ENCODE data around the gene GALNT2. TPM values are rescaled to one million over a fixed set of nuclear protein-coding genes. Genes with fewer than 3 reads are reported as not detected.

The GALNT2 gene
- total and polyA plus RNA-seq, 10 of the 15 experiments (the other 5 are each of a cell fraction or from before 2014, with no cell fraction given), result 0.52 to 27.7 (median 16.3) TPM

DNA sequence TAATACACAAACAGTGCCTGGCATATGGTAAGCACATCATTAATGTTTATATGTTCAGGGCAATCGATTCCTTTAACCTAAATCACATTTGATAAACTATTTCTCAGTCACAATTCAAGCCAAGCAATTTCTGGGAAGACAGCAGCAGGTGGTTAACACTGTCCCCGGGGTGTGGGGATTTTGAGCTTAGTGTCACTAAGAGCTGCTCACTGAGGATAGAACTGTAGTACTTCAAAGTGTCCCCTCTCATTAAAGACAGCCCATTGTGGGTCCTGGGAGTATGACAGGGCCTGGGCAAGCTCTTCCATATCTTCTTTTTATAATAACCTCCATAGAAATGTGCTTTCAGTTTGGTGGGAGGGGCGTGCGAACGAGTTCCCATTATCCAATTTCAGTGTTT lies 8.4 kb upstream of the GALNT2 start:
- in situ Hi-C loops (cut with MboI), result no loop called here
- POLR2A ChIA-PET, result no interaction called here

More for the DNA sequence above, 8.4 kb upstream of the GALNT2 start:
- Histone ChIP-seq H2AFZ (ENCODE audit: control insufficient read depth, low read depth, low read length) (no peak overlapping the region), H3K9ac (ENCODE audit: control insufficient read depth, insufficient read depth, low read length) (no peak overlapping the region), H3K4me1 (ENCODE audit: control insufficient read depth, insufficient read depth, low read length) (no peaks in the 10 kb centered on the region), H3K36me3 (ENCODE audit: control insufficient read depth in 2 of 2, insufficient read depth in 2 of 2, low read length in 1 of 2) (no peaks in the 10 kb centered on the region), H3K27ac (ENCODE audit: control insufficient read depth, insufficient read depth) (no peak overlapping the region), H3K27me3 (replicated peaks in 1 of 2; ENCODE audit: control insufficient read depth in 2 of 2, insufficient read depth in 2 of 2, low read length in 1 of 2) (peaks cover 0 to 1% of the 10 kb centered on the region in 2 experiments; a peak in 2 of 4 replicates), H3K4me3 (no peak overlapping the region), H4K20me1 (ENCODE audit: control insufficient read depth, insufficient read depth) (no peaks in the 10 kb centered on the region), H3K4me2 (ENCODE audit: control insufficient read depth, insufficient read depth) (no peak overlapping the region), H3K79me2 (ENCODE audit: control insufficient read depth, insufficient read depth, low read length) (no peaks in the 10 kb centered on the region), H3K9me3 (replicated peaks; ENCODE audit: control insufficient read depth, insufficient read depth, low read length) (no peaks in the 10 kb centered on the region; the same call in none of the 3 replicates)
- FAIRE-seq (no peak), DNase-seq (ENCODE audit: low read depth, low spot score) (no peak), ATAC-seq (no peak)
- WGBS (ENCODE audit: insufficient coverage, insufficient replicate concordance, low lambda C conversion rate, missing lambda C conversion rate), result 62% methylated on average over 5 of the region's 5 CpGs
- intact Hi-C loops (cut with micrococcal nuclease; ENCODE audit: unreplicated experiment), result no loop called here
- RAD21 ChIA-PET (ENCODE audit: unreplicated experiment), result no interaction called here
- CTCF ChIA-PET, result no interaction called here
- SMC1A ChIA-PET (ENCODE audit: uncharacterized antibody, unreplicated experiment), result interaction anchor here (1.1 kb wide), 1 partner anchor 71 kb away, joined by 4 read pairs; no protein-coding TSS in a partner anchor
- BruUV-seq (replicated peaks), result no TSS peak
- TF ChIP-seq KLF5 (IDR thresholded peaks at IDR 0.05; ENCODE audit: partially characterized antibody) (no peak), TCF7 (IDR thresholded peaks at IDR 0.05; ENCODE audit: borderline replicate concordance) (no peak), CBFB (IDR thresholded peaks at IDR 0.05; ENCODE audit: low read depth) (no peak), RUNX3 (IDR thresholded peaks at IDR 0.05; ENCODE audit: low read length) (no peak), GATAD2B (conservative IDR thresholded peaks at IDR 0.05; ENCODE audit: low read depth) (no peak), BMI1 (IDR thresholded peaks at IDR 0.05; ENCODE audit: borderline replicate concordance) (no peak), POLR2AphosphoS5 (IDR thresholded peaks at IDR 0.05; ENCODE audit: low read length) (no peak), CHD1 (IDR thresholded peaks at IDR 0.05; ENCODE audit: low read depth, low read length) (no peak), ZNF274 (IDR thresholded peaks at IDR 0.05; ENCODE audit: insufficient read depth, insufficient read length) (no peak), BCL11A (IDR thresholded peaks at IDR 0.05; ENCODE audit: low read depth, low read length) (no peak), LARP7 (IDR thresholded peaks at IDR 0.05) (no peak), ATF7 (IDR thresholded peaks at IDR 0.05; ENCODE audit: low read depth) (no peak), SIX5 (IDR thresholded peaks at IDR 0.05; ENCODE audit: low read depth, low read length, severe bottlenecking) (no peak), SP1 (IDR thresholded peaks at IDR 0.05; ENCODE audit: low read depth, low read length) (no peak)
- TF ChIP-seq, protein P1, sequence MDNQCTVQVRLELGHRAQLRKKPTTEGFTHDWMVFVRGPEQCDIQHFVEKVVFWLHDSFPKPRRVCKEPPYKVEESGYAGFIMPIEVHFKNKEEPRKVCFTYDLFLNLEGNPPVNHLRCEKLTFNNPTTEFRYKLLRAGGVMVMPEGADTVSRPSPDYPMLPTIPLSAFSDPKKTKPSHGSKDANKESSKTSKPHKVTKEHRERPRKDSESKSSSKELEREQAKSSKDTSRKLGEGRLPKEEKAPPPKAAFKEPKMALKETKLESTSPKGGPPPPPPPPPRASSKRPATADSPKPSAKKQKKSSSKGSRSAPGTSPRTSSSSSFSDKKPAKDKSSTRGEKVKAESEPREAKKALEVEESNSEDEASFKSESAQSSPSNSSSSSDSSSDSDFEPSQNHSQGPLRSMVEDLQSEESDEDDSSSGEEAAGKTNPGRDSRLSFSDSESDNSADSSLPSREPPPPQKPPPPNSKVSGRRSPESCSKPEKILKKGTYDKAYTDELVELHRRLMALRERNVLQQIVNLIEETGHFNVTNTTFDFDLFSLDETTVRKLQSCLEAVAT (IDR thresholded peaks at IDR 0.05), result no peak
- TF ChIP-seq, protein P2, sequence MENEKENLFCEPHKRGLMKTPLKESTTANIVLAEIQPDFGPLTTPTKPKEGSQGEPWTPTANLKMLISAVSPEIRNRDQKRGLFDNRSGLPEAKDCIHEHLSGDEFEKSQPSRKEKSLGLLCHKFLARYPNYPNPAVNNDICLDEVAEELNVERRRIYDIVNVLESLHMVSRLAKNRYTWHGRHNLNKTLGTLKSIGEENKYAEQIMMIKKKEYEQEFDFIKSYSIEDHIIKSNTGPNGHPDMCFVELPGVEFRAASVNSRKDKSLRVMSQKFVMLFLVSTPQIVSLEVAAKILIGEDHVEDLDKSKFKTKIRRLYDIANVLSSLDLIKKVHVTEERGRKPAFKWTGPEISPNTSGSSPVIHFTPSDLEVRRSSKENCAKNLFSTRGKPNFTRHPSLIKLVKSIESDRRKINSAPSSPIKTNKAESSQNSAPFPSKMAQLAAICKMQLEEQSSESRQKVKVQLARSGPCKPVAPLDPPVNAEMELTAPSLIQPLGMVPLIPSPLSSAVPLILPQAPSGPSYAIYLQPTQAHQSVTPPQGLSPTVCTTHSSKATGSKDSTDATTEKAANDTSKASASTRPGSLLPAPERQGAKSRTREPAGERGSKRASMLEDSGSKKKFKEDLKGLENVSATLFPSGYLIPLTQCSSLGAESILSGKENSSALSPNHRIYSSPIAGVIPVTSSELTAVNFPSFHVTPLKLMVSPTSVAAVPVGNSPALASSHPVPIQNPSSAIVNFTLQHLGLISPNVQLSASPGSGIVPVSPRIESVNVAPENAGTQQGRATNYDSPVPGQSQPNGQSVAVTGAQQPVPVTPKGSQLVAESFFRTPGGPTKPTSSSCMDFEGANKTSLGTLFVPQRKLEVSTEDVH (IDR thresholded peaks at IDR 0.05; ENCODE audit: low read depth, partially characterized antibody), result no peak
